H9 (cell line): ENCODE measurements around the gene GRIFIN. TPM values are rescaled to one million over a fixed set of nuclear protein-coding genes. Genes with fewer than 3 reads are reported as not detected.

Experiments
- DNase-seq: peaks from one replicate; pipeline ENCODE4 v3.0.0-alpha.2; 2017
- H2AFZ ChIP-seq: one replicate; pipeline ENCODE4 v1.6.1; 2013; ENCODE audit warnings: mild to moderate bottlenecking, low read length, control low read depth, moderate library complexity
- H2AK5ac ChIP-seq: 2 replicates; pipeline ENCODE4 v1.6.1; 2013; ENCODE audit warnings: low read length, control low read depth, mixed read lengths; ENCODE audit not compliant: insufficient read length
- H2BK120ac ChIP-seq: one replicate; pipeline ENCODE4 v1.6.1; 2013; ENCODE audit warnings: low read depth, mild to moderate bottlenecking, low read length, control low read depth, inconsistent platforms; ENCODE audit not compliant: poor library complexity, severe bottlenecking
- H2BK12ac ChIP-seq: 2 replicates; pipeline ENCODE4 v1.6.1; 2013; ENCODE audit warnings: low read length, control low read depth, mixed read lengths, low read depth; ENCODE audit not compliant: insufficient read length
- H2BK15ac ChIP-seq: 2 replicates; pipeline ENCODE4 v1.6.1; 2013; ENCODE audit warnings: low read depth, low read length, control low read depth
- H2BK20ac ChIP-seq: one replicate; pipeline ENCODE4 v1.6.1; 2013; ENCODE audit warnings: low read depth, mild to moderate bottlenecking, low read length, control low read depth, inconsistent platforms; ENCODE audit not compliant: poor library complexity, severe bottlenecking
- H2BK5ac ChIP-seq: 2 replicates; pipeline ENCODE4 v1.6.1; 2013; ENCODE audit warnings: low read length, control low read depth, mixed read lengths; ENCODE audit not compliant: insufficient read length
- H3K14ac ChIP-seq: 2 replicates; pipeline ENCODE4 v1.6.1; 2013; ENCODE audit warnings: low read length, control low read depth; ENCODE audit not compliant: insufficient read depth
- H3K18ac ChIP-seq: 2 replicates; pipeline ENCODE4 v1.6.1; 2013; ENCODE audit warnings: low read depth, mild to moderate bottlenecking, mixed read lengths, low read length, control low read depth; ENCODE audit not compliant: insufficient read length
- H3K23ac ChIP-seq: 2 replicates; pipeline ENCODE4 v1.6.1; 2013; ENCODE audit warnings: low read length, control low read depth, mixed read lengths, low read depth; ENCODE audit not compliant: insufficient read length
- H3K23me2 ChIP-seq: 2 replicates; pipeline ENCODE4 v1.6.1; 2013; ENCODE audit warnings: low read depth, mild to moderate bottlenecking, mixed read lengths, low read length, control low read depth; ENCODE audit not compliant: insufficient read length, poor library complexity, severe bottlenecking
- H3K27ac ChIP-seq: 2 replicates; pipeline ENCODE4 v1.5.1; 2013; ENCODE audit warnings: low read length, control low read depth, mixed read lengths, low read depth; ENCODE audit not compliant: insufficient read length
- H3K27me3 ChIP-seq: 2 replicates; pipeline ENCODE4 v1.6.1; 2013; ENCODE audit warnings: low read length, control low read depth, inconsistent platforms; ENCODE audit not compliant: insufficient read depth
- H3K4ac ChIP-seq: 2 replicates; pipeline ENCODE4 v1.6.1; 2013; ENCODE audit warnings: low read depth, mild to moderate bottlenecking, control low read depth, inconsistent platforms, low read length, moderate library complexity
- H3K4me1 ChIP-seq: 2 replicates; pipeline ENCODE4 v1.6.1; 2013; ENCODE audit warnings: low read length, control low read depth, inconsistent platforms; ENCODE audit not compliant: insufficient read depth
- H3K4me2 ChIP-seq: 2 replicates; pipeline ENCODE4 v1.6.1; 2013; ENCODE audit warnings: low read length, control low read depth, mixed read lengths; ENCODE audit not compliant: insufficient read length, insufficient read depth
- H3K56ac ChIP-seq: 2 replicates; pipeline ENCODE4 v1.6.1; 2013; ENCODE audit warnings: low read depth, mild to moderate bottlenecking, mixed read lengths, low read length, control low read depth; ENCODE audit not compliant: insufficient read length
- H3K79me1 ChIP-seq: 2 replicates; pipeline ENCODE4 v1.6.1; 2013; ENCODE audit warnings: low read depth, mild to moderate bottlenecking, moderate library complexity, low read length, control low read depth, inconsistent platforms; ENCODE audit not compliant: insufficient read depth, poor library complexity, severe bottlenecking
- H3K79me2 ChIP-seq: 2 replicates; pipeline ENCODE4 v1.6.1; 2013; ENCODE audit warnings: low read length, control low read depth, inconsistent platforms; ENCODE audit not compliant: insufficient read depth
- H3K9ac ChIP-seq: 2 replicates; pipeline ENCODE4 v1.6.1; 2013; ENCODE audit warnings: low read length, control low read depth, mixed read lengths; ENCODE audit not compliant: insufficient read length; ENCODE audit errors: extremely low read depth
- H3K9me3 ChIP-seq: one replicate; pipeline ENCODE4 v1.6.1; 2013; ENCODE audit warnings: low read depth, low read length, inconsistent platforms; ENCODE audit not compliant: control insufficient read depth
- H3T11ph ChIP-seq: one replicate; pipeline ENCODE4 v1.6.1; 2013; ENCODE audit warnings: mild to moderate bottlenecking, low read length, control low read depth, inconsistent platforms
- H4K20me1 ChIP-seq: one replicate; pipeline ENCODE4 v1.6.1; 2013; ENCODE audit not compliant: control insufficient read depth, insufficient read length, insufficient read depth
- H4K5ac ChIP-seq: 2 replicates; pipeline ENCODE4 v1.6.1; 2013; ENCODE audit warnings: low read depth, mild to moderate bottlenecking, mixed read lengths, low read length, control low read depth; ENCODE audit not compliant: insufficient read length
- H4K8ac ChIP-seq: replicated peaks from 2 replicates; pipeline ENCODE4 v1.6.1; 2013; ENCODE audit warnings: low read length, control low read depth, mixed read lengths, low read depth; ENCODE audit not compliant: insufficient read length
- H4K91ac ChIP-seq: 2 replicates; pipeline ENCODE4 v1.6.1; 2013; ENCODE audit warnings: low read depth, mild to moderate bottlenecking, moderate library complexity, mixed read lengths, low read length, control low read depth; ENCODE audit not compliant: insufficient read length
- H3K27ac Mint-ChIP-seq, 3 experiments: 2 replicates in 2 of 3; 3 replicates in 1 of 3; pipeline ENCODE4 v1.8.0; 2020 to 2021; ENCODE audit warnings: mixed read lengths in 3 of 3, mild to moderate bottlenecking in 1 of 3, moderate library complexity in 1 of 3
- H3K27me3 Mint-ChIP-seq: 2 replicates; pipeline ENCODE4 v1.8.0; 2021; ENCODE audit warnings: low read depth, mild to moderate bottlenecking, moderate library complexity, mixed read lengths
- H3K36me3 Mint-ChIP-seq, 3 experiments: 2 replicates in 2 of 3; 3 replicates in 1 of 3; pipeline ENCODE4 v1.8.0; 2020 to 2021; ENCODE audit warnings: low read depth in 3 of 3, mixed read lengths in 3 of 3; ENCODE audit not compliant: insufficient read depth in 1 of 3
- H3K4me1 Mint-ChIP-seq, 2 experiments: 2 replicates each; pipeline ENCODE4 v1.8.0; 2020; ENCODE audit warnings: mixed read lengths in 2 of 2
- H3K4me3 Mint-ChIP-seq, 2 experiments: 2 replicates in 1 of 2; 3 replicates in 1 of 2; pipeline ENCODE4 v1.8.0; 2020 to 2021; ENCODE audit warnings: mild to moderate bottlenecking in 2 of 2, mixed read lengths in 2 of 2, moderate library complexity in 1 of 2
- H3K9me3 Mint-ChIP-seq, 2 experiments: 2 replicates in 1 of 2; 3 replicates in 1 of 2; pipeline ENCODE4 v1.8.0; 2020; ENCODE audit warnings: mild to moderate bottlenecking in 2 of 2, mixed read lengths in 2 of 2, moderate library complexity in 1 of 2
- CTCF ChIP-seq: fragments of 200-600 bp; sonication (generic); conservative IDR thresholded peaks from 3 replicates; pipeline ENCODE4 v1.8.0; 2021; ENCODE audit warnings: antibody characterized with exemption, mild to moderate bottlenecking
- WGBS: extraction: QIAGEN DNeasy Blood & Tissue Kit; methylation state at CpG from one replicate; pipeline ENCODE4 v1.1.7; 2013; ENCODE audit warnings: missing lambda C conversion rate, low lambda C conversion rate, mixed read lengths; ENCODE audit not compliant: insufficient read length; ENCODE audit errors: extremely low coverage; 5-methylcytosine and 5-hydroxymethylcytosine counted together
- total RNA-seq: library from RNA; stranded (reverse); gene quantifications from 2 replicates; pipeline ENCODE4 v1.2.1, GENCODE V29; 2021

The GRIFIN gene
- total RNA-seq, 1 experiment from 2014 or later = not detected

- Histone ChIP-seq H4K91ac (no peak overlapping the region), H2BK12ac (no peak overlapping the region), H2AK5ac (no peak overlapping the region), H2AFZ (no peak overlapping the region), H2BK15ac (no peak overlapping the region), H3K18ac (no peak overlapping the region), H4K5ac (no peak overlapping the region), H3K23me2 (no peaks in the 10 kb centered on the region), H2BK20ac (no peak overlapping the region), H3K14ac (no peak overlapping the region), H3K27me3 (no peaks in the 10 kb centered on the region), H3K23ac (no peak overlapping the region), H4K20me1 (no peaks in the 10 kb centered on the region), H3K9me3 (no peaks in the 10 kb centered on the region), H3T11ph (no peak overlapping the region), H2BK5ac (no peak overlapping the region), H3K4me2 (no peak overlapping the region), H3K56ac (no peak overlapping the region), H3K9ac (no peak overlapping the region), H3K4me1 (peaks cover 3% of the 10 kb centered on the region; the same call in 1 of the 2 replicates), H4K8ac (no peak overlapping the region), H2BK120ac (no peak overlapping the region), H3K4ac (no peak overlapping the region), H3K79me1 (no peaks in the 10 kb centered on the region), H3K79me2 (no peaks in the 10 kb centered on the region), H3K27ac (no peak overlapping the region)
- H3K4me3 Mint-ChIP-seq = no peak overlapping the region; a peak in 1 of 5 replicates
- no CpG with 5 or more reads among the region's 3 CpGs for WGBS
- H3K27me3 Mint-ChIP-seq = peaks cover 8% of the 10 kb centered on the region
- TF ChIP-seq CTCF = no peak
- H3K27ac Mint-ChIP-seq = peak overlapping the region in 1 of 3 experiments; percentile 18; a peak in 2 of 7 replicates
- DNase-seq = no peak
- H3K4me1 Mint-ChIP-seq = peaks cover 24 to 41% of the 10 kb centered on the region in 2 experiments
- H3K9me3 Mint-ChIP-seq = no peaks in the 10 kb centered on the region
- H3K36me3 Mint-ChIP-seq = no peaks in the 10 kb centered on the region
These were observed 36.5 kb upstream of the GRIFIN start for GRCh38 chr7:2512713-2513112.
